Astrocyte (in vitro differentiated cells and primary cell): Measurements from ENCODE around the gene EXOSC6. TPM values are rescaled to one million over a fixed set of nuclear protein-coding genes. Genes with fewer than 3 reads are reported as not detected.

ENCODE experiments used
- DNase-seq: peaks from one replicate; pipeline ENCODE4 v3.0.0-alpha.2; 2010; ENCODE audit warnings: low read depth
- FAIRE-seq: peaks from 2 replicates; lab custom pipeline; 2011; peaks lifted over from hg19 to GRCh38; lab: Jason Lieb, UNC
- H2AFZ ChIP-seq: 2 replicates; pipeline ENCODE4 v1.6.0; 2012; ENCODE audit warnings: low read depth, low read length, inconsistent platforms
- H3K27ac ChIP-seq: 2 replicates; pipeline ENCODE4 v1.5.1; 2011; ENCODE audit warnings: low read depth, low read length, inconsistent platforms
- H3K27me3 ChIP-seq: 2 replicates; pipeline ENCODE4 v1.6.0; 2011; ENCODE audit warnings: low read length, inconsistent platforms; ENCODE audit not compliant: insufficient read depth
- H3K36me3 ChIP-seq: 2 replicates; pipeline ENCODE4 v1.5.1; 2011; ENCODE audit warnings: low read length, inconsistent platforms; ENCODE audit not compliant: insufficient read depth
- H3K4me1 ChIP-seq: 2 replicates; pipeline ENCODE4 v1.5.1; 2011; ENCODE audit warnings: low read length, inconsistent platforms; ENCODE audit not compliant: insufficient read depth
- H3K4me2 ChIP-seq: 2 replicates; pipeline ENCODE4 v1.6.0; 2012; ENCODE audit warnings: low read length, inconsistent platforms
- H3K4me3 ChIP-seq: 2 replicates; pipeline ENCODE4 v1.5.1; 2011; ENCODE audit warnings: low read depth, mild to moderate bottlenecking, low read length, inconsistent platforms; ENCODE audit not compliant: insufficient read depth
- H3K79me2 ChIP-seq: 2 replicates; pipeline ENCODE4 v1.6.0; 2012; ENCODE audit warnings: mild to moderate bottlenecking, low read length, inconsistent platforms; ENCODE audit not compliant: insufficient read depth
- H3K9ac ChIP-seq: 2 replicates; pipeline ENCODE4 v1.6.0; 2012; ENCODE audit warnings: mild to moderate bottlenecking, low read length, inconsistent platforms
- H3K9me3 ChIP-seq: 2 replicates; pipeline ENCODE4 v1.5.1; 2012; ENCODE audit warnings: low read depth, mild to moderate bottlenecking, low read length, inconsistent platforms; ENCODE audit not compliant: insufficient read depth
- H4K20me1 ChIP-seq: 2 replicates; pipeline ENCODE4 v1.6.0; 2012; ENCODE audit warnings: low read length, inconsistent platforms; ENCODE audit not compliant: insufficient read depth
- H3K27ac Mint-ChIP-seq: one replicate; pipeline ENCODE4 v1.8.0; 2021; ENCODE audit warnings: mild to moderate bottlenecking, mixed read lengths; ENCODE audit not compliant: unreplicated experiment
- H3K27me3 Mint-ChIP-seq: one replicate; pipeline ENCODE4 v1.8.0; 2021; ENCODE audit warnings: low read depth, mixed read lengths; ENCODE audit not compliant: unreplicated experiment
- H3K36me3 Mint-ChIP-seq: one replicate; pipeline ENCODE4 v1.8.0; 2021; ENCODE audit warnings: low read depth, mixed read lengths; ENCODE audit not compliant: unreplicated experiment
- H3K4me1 Mint-ChIP-seq: one replicate; pipeline ENCODE4 v1.8.0; 2021; ENCODE audit warnings: low read depth, mixed read lengths; ENCODE audit not compliant: unreplicated experiment
- H3K4me3 Mint-ChIP-seq: one replicate; pipeline ENCODE4 v1.8.0; 2021; ENCODE audit warnings: mild to moderate bottlenecking, moderate library complexity, mixed read lengths; ENCODE audit not compliant: unreplicated experiment
- H3K9me3 Mint-ChIP-seq: one replicate; pipeline ENCODE4 v1.8.0; 2021; ENCODE audit warnings: mild to moderate bottlenecking, mixed read lengths; ENCODE audit not compliant: unreplicated experiment
- CTCF ChIP-seq: IDR thresholded peaks from 2 replicates; pipeline ENCODE4 v1.5.1; 2011; ENCODE audit warnings: low read depth, mild to moderate bottlenecking, inconsistent platforms, low read length, moderate library complexity; ENCODE audit not compliant: insufficient read depth
- EZH2 ChIP-seq: IDR thresholded peaks from 2 replicates; pipeline ENCODE4 v1.6.1; 2012; ENCODE audit warnings: mild to moderate bottlenecking, low read length, inconsistent platforms; ENCODE audit not compliant: insufficient read depth
- total RNA-seq: library from RNA; stranded (reverse); gene quantifications from 2 replicates; pipeline ENCODE4 v1.2.1, GENCODE V29; 2021

The EXOSC6 gene
- total RNA-seq, 1 donor from 2014 or later: 49.5 TPM

- Mint-ChIP-seq H3K27ac (peak within 1 kb of the TSS; percentile 95), H3K9me3 (peaks cover 6% of the 10 kb centered on the region), H3K27me3 (no peaks in the 10 kb centered on the region), H3K4me1 (peaks cover 6% of the 10 kb centered on the region), H3K36me3 (peaks cover 1% of the 10 kb centered on the region), H3K4me3 (peak within 1 kb of the TSS; percentile 92)
- H3K4me1 ChIP-seq: peaks cover 9% of the 10 kb centered on the region
- H3K9me3 ChIP-seq: peaks cover 3% of the 10 kb centered on the region
- H3K27me3 ChIP-seq: no peaks in the 10 kb centered on the region
- H3K4me2 ChIP-seq: peak within 1 kb of the TSS; percentile 94
- H3K4me3 ChIP-seq: peak within 1 kb of the TSS; percentile 87
- H4K20me1 ChIP-seq: peaks cover 3% of the 10 kb centered on the region
- peak within 1 kb of the TSS; percentile 97 for H2AFZ ChIP-seq
- H3K9ac ChIP-seq: peak within 1 kb of the TSS; percentile 96
- peak; percentile 56 for DNase-seq
- H3K36me3 ChIP-seq: peaks cover 3% of the 10 kb centered on the region
- H3K79me2 ChIP-seq: peaks cover 53% of the 10 kb centered on the region
- no peak for FAIRE-seq
- TF ChIP-seq EZH2 (no peak), CTCF (no peak)
- peak within 1 kb of the TSS; percentile 84 for H3K27ac ChIP-seq
These were observed 47.5 kb upstream of the EXOSC6 start, which contains the start of gene DDX19B for GRCh38 chr16:70298988-70299938. Gene DDX19B (plus strand): TSS chr16:70299186. CDS start chr16:70299298, 112 bp downstream.

DNA sequence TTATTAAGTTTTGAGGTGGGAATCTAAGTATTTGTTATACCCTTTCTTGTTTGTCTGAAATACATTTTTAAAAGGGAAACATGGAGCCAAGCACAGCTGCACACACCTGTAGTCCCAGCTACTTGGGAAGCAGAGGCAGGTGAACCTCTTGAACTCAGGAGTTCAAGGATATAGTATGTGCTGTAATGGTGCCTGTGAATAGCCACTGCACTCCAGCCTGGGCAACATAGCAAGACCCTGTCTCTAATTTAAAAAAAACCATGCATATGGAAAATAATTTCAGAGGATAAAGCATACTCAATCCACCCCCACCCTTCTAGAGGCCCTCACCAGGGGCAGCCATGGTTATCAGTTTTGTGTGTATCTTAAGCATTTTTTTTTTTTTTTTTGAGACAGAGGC lies 43.9 kb upstream of the EXOSC6 start:
- Mint-ChIP-seq H3K36me3 (no peaks in the 10 kb centered on the region), H3K27ac (no peak overlapping the region), H3K9me3 (no peaks in the 10 kb centered on the region), H3K4me1 (peaks cover 10% of the 10 kb centered on the region), H3K4me3 (no peak overlapping the region), H3K27me3 (no peaks in the 10 kb centered on the region)
- Histone ChIP-seq H3K4me1 (peaks cover 9% of the 10 kb centered on the region), H3K9me3 (no peaks in the 10 kb centered on the region), H3K27ac (no peak overlapping the region), H4K20me1 (no peaks in the 10 kb centered on the region), H3K4me2 (no peak overlapping the region), H3K27me3 (no peaks in the 10 kb centered on the region), H2AFZ (no peak overlapping the region), H3K4me3 (no peak overlapping the region), H3K9ac (no peak overlapping the region), H3K79me2 (peaks cover 21% of the 10 kb centered on the region), H3K36me3 (no peaks in the 10 kb centered on the region)
- TF ChIP-seq EZH2 (no peak), CTCF (no peak)
- DNase-seq (no peak), FAIRE-seq (no peak)
